HG03521 (cell line): ENCODE measurements around the gene BCS1L.
A peak's percentile ranks its signal among the peaks of the same experiment; 100 is the strongest.

Source experiments
- ATAC-seq: cut with Tn5 transposase; IDR thresholded peaks from one replicate; pipeline ENCODE4 v1.9.1; 2021; ENCODE audit warnings: mild to moderate bottlenecking, moderate library complexity; ENCODE audit not compliant: unreplicated experiment

The BCS1L gene, protein sequence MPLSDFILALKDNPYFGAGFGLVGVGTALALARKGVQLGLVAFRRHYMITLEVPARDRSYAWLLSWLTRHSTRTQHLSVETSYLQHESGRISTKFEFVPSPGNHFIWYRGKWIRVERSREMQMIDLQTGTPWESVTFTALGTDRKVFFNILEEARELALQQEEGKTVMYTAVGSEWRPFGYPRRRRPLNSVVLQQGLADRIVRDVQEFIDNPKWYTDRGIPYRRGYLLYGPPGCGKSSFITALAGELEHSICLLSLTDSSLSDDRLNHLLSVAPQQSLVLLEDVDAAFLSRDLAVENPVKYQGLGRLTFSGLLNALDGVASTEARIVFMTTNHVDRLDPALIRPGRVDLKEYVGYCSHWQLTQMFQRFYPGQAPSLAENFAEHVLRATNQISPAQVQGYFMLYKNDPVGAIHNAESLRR

DNA sequence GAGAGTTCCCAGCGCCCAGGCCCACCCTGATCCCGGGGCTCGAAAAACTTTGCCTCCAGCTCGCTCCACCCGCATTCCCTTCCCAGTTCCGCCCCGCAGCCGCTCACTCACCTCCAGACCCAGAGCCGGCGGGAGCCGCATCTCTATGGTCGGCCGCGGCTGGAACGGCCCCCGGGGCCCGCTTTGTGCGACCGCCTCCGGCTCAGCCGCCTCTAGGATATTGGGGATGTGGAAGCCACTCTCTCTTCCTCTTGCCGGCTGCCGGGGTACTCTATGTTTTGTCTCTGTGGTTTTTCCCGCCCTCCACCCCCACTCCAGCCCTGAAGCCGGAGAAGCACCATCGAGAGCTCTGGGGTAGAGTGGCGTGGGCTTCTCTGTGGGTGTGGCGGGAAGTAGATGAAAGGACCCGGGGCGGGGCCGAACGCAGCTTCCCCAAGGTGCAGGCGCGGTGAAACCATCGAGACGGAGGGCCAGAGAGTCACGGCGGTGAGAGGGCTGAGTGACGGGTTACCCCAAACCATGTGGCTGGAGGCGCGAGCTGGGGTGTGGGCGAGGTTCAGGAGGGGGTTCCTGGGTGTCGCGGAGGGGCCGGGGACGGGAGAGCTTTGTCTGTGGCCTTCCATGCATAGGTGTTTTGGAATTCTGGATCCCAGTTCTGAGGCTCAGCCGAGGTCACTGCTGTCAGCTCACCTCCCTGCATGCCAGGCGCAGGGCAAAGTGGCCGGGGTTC is at the start of gene BCS1L, which contains the start of gene ZNF142:
Gene BCS1L, plus strand, starts transcription at position 426 of the 730 bp plus-strand sequence. CDS start 1,305 bp downstream, outside the sequence.
Gene ZNF142, minus strand, starts transcription at position 366 of the 730 bp plus-strand sequence. CDS start 3,194 bp downstream, outside the sequence.
- peak; percentile 95 for ATAC-seq

GRCh38 chr2:218615868-218616315 is 43.6 kb upstream of the BCS1L start:
- no peak for ATAC-seq

DNA sequence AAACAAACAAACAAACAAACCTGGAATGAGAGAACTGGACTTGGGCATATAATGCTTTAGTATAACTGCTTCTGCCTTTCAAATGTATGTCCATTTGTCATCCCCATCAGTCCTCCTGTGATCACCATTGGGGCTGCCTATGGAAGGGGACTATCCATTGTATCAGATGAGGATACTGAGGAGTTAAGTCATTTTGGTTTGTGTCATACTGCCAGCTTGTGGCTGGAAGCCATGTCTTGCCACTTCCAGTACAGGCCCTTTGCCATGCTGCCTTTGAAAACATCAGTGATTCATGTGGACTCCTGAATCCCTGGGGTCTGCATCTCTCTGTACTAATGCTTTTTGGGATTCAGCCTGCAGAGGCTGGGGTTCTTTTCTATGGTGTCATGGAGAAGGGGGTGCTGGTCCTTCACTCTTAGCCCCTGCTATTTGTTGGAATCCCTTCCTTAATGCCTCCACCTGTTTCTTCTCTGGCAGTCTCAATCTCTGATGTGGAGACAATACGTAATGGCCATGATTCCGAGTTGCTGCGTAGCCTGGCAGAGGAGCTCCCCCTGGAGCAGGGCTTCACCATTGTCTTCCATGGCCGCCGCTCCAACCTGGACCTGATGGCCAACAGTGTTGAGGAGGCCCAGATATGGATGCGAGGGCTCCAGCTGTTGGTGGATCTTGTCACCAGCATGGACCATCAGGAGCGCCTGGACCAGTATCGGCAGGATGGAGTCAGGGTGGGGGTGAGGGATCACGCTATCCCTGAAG is 41.2 kb upstream of the BCS1L start:
- no peak for ATAC-seq

DNA sequence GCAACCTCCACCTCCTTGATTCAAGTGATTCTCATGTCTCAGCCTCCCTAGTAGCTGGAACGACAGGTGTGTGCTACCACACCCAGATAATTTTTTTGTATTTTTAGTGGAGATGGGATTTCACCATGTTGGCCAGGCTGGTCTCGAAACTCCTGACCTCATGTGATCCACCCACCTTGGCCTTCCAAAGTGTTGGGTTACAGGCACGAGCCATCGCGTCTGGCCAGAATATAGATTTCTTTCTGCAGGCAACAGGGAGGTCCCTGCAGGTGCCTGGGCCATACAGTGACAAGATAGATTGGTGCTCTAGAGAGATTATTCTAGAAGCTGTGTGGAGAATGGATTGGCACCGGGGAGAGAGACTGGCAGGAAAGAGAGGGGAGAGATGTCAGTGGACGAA is 38.5 kb upstream of the BCS1L start:
- ATAC-seq = no peak

GRCh38 chr2:218622606-218623365 is 36.7 kb upstream of the BCS1L start:
- ATAC-seq = no peak

- no peak for ATAC-seq
Measured at GRCh38 chr2:218623366-218623705, 36.1 kb upstream of the BCS1L start.

- ATAC-seq = no peak
Measured at GRCh38 chr2:218626369-218626768, 33.1 kb upstream of the BCS1L start.

- no peak for ATAC-seq
Measured at GRCh38 chr2:218627939-218628338, 31.5 kb upstream of the BCS1L start.

GRCh38 chr2:218631837-218632236 is 27.6 kb upstream of the BCS1L start:
- ATAC-seq = no peak

- ATAC-seq = no peak
Measured at GRCh38 chr2:218635719-218636118, 23.8 kb upstream of the BCS1L start.

GRCh38 chr2:218638372-218638771 is 21.1 kb upstream of the BCS1L start:
- no peak for ATAC-seq

DNA sequence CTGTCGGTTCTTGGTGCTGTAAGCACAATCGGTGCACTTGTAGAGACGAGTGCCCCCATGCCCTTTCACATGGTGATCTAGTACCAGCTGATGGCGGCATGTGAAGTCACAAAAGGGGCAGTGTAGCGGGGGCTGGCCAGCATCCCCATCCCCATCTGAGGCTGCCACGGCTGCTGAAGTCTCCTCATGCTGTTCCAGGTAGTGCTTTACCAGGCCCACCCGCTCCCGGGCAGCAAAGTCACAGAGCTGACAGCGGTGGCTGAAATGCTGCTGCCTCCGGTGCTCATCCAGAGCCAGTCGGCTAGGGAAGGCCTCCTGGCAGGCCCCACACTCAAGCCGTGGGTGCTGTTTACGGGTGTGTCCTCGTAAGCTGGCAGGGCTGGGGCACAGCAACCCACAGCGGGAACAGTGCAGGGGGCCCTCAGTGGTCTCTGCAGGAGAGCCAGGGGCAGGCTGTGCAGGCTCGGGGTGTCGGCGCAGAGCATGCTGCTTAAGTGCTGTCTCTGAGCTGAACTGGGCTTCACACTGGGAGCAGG is 17.3 kb upstream of the BCS1L start:
- no peak for ATAC-seq

DNA sequence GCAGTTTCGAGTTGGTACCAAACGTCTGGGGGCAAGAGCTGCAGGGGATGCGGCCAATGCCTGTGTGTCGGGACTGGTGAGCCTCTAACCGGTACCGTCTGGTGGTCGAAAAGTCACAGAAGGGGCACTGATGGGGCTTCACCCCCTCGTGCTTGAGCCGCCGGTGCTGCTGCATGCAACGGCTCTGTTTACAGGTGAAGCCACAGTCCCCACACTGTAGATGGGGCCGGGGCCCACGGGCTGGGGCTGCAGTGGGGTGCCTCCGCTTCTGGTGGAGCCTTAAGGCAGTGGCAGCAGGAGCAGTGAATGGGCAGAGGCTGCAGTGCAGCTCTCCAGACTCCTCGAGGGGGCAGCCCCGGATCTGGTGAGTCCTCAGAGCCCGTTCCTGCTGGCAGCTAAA is 16.7 kb upstream of the BCS1L start:
- no peak for ATAC-seq

DNA sequence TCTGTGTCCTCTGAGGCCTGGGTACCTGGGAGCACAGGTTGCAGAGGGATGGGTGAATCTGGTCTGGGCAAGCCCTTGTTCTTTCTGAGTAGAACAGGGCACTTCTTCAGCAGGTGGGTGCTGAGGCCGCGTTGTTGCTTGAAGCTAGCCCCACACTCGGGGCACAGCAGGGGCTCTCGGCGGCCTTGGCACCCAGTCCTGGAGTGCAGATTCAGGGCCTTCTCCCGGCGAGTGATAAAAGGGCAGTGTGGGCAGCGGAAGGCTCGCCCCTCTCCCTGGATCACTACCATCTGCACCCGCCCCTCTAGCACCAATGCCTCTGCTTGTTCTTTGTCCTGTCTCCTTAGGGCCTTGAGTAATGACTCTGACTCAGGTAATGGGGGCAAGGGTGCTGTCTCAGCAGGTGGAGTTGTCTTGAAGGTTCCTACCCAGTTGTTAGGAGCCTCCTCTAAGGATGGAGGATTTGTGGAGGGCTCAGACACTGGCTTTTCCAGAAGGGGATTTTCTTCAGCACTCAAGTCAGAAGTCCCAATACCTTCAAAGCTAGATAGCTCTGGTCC is 15.7 kb upstream of the BCS1L start:
- no peak for ATAC-seq

GRCh38 chr2:218644721-218645120 is 14.8 kb upstream of the BCS1L start:
- no peak for ATAC-seq

DNA sequence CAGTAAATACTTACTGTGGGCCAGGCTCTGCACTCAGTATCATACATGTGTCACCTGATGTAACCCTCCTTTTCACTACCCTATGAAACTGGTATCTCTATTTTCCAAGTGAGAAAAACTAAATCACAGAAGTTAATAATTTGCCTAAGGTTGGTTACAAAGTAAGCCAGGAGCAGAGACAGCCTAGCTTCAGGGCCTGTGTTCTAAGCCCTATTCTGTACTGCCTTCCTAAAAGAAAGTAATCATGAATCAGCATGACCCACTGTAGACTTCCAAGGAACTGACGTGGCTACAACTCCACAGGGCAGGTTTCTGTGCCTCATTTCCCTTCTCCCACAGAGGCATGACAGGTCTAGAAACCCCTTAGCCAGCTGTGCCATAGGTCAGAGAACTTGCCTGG is 14.4 kb upstream of the BCS1L start:
- ATAC-seq = no peak

- ATAC-seq = no peak
Measured at GRCh38 chr2:218648088-218648786, 11.2 kb upstream of the BCS1L start.

GRCh38 chr2:218648787-218649100 is 10.7 kb upstream of the BCS1L start:
- no peak for ATAC-seq

DNA sequence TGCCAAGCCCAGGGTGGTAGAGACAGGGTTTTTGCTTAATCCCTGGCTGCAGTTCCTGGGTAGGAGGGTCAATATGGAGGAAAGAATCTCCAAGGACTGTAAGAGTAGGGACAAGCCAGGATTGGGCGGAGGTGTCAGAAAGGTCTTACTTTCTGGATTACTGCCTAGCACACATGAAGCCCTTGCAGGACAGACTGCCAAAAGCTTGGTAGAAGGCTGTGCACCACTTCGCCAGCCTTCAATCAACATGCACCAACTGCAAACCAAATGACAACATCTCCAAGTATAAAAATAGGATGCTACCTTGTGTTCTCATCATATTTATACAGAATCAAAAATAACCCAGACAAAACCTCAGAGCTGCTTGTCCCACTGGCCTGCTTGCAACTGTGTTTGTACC is 3.7 kb upstream of the BCS1L start:
- no peak for ATAC-seq
